GM18499 (cell line): Measurements from ENCODE around the gene TFCP2L1.

Experiments used
- ATAC-seq: cut with Tn5 transposase; IDR thresholded peaks from one replicate; pipeline ENCODE4 v1.9.1; 2021; ENCODE audit warnings: moderate number of reproducible peaks; ENCODE audit not compliant: insufficient read depth, unreplicated experiment

Gene TFCP2L1

DNA sequence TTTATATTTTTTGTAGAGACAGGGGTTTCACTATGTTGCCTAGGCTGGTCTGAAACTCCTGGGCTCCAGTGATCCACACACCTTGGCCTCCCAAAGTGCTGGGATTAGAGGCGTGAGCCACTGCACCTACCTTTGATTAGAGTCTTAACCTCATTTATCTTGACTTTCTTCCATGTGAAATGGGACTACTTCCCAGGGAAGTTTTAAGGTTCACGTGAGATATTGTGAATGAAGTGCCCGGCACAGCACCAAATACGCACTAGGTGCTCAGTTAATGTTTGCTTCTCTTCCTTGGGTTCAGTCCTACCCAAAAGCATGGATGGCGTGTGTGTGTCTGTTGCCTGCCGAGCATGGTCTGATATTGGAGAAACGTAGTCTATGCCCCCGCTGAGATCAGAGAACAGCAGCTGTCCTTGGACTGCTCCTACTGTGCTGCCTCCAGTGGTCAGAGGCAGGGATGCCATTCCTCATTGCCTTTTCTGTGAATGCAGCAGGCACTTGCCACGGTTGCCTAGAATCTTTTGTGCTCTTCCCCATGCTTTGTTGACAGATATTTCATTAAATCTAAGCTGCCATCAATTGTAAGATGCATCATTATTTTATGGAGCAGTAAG, 12.3 kb upstream of the TFCP2L1 start:
- no peak for ATAC-seq

DNA sequence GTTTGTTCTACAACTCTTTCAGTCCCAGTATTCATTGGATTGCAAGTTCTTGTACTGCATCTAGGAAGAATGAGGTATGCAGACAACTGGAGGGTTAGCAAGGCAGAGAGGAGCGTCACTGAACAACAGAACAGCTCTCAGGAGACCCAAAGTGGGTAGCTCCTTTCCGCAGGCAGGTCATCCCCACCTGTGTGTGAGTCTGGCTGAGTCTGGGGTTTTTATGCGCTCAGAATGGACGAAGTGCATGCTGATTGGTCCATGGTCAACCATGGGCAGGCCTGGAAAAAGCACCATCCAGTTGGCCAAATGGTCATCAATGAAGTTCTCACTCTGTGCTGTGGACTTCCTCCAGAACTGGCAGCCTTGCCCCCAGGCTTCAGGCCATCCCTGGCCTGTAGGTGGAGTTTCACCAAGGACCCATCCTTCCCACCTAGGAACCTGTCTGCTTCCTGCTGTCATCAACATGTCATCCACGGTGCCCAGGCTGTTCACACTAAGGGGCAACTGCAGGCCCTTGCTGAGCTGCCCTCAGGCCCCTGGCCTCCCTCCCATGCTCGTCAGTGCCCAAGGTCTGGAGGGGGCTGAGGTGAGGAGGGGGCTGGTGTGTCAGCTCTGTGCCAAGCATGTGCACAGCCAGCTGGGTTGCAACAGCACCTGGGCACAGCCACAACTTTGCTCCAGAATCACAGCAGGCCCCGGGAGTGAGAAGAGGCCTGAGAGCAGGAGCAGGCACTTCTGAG, 11.1 kb upstream of the TFCP2L1 start:
- no peak for ATAC-seq

GRCh38 chr2:121294881-121295840, 10.2 kb upstream of the TFCP2L1 start:
- no peak for ATAC-seq

- ATAC-seq: no peak
These were observed 8.7 kb upstream of the TFCP2L1 start for GRCh38 chr2:121293450-121294325.

DNA sequence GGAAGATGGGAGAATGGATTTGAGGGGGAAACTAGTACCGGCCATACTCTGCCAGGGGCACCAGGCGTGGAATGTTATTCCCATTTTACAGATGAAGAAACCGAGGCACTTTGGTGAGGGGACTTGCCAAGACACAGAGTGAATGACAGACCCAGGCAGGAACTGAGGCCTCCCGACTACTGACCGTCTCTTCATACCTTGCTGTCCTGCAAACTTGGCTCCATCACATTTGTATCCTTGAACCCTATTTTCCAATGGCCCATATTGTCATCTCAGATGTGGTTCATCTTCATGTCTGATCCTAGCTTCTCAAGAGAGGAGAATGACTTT, 6.2 kb upstream of the TFCP2L1 start:
- ATAC-seq: no peak

DNA sequence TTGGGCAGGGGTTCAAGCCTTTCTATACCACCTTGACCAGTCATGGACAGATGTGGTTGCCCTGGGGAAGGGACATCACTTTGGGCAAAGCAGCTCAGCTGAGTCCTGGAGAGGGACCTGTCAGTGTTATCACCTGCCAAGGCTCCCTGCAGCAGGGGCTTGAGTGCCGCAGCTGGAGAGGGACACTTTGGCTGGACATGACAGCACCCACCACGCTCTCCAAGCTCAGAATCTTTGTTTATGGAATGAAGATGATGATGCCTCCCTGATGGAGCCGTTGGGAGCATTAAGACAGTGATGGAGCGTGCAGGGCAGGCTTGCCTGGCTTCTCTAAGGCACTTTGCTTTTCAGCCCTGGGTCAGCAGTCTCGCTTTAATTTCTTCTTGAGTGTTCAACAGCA, 4.3 kb upstream of the TFCP2L1 start:
- no peak for ATAC-seq

- ATAC-seq: no peak
These were observed 3.6 kb upstream of the TFCP2L1 start for GRCh38 chr2:121288454-121289231.

GRCh38 chr2:121287956-121288355, 3.0 kb upstream of the TFCP2L1 start:
- no peak for ATAC-seq

GRCh38 chr2:121287146-121287798, 2.3 kb upstream of the TFCP2L1 start:
- ATAC-seq: no peak

DNA sequence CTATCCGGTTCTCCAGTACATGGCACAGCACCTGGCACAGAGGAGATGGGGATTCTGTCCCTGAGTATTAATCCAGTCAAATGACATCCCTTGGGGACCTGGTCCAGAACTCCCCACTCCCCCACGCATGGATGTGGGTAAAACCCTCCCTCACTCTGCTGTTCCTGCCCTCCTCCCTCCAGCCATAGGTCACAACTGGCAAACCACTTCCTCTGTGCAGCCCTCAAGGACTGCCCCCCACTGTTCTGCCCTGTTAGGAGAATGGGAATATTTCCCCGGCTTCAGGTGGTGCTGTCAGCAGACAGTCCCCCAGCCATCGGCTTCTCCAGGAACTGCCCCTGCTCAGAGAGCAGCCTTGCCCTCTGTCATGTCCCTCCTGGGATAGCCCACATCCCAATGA, 1.5 kb upstream of the TFCP2L1 start:
- ATAC-seq: no peak

- no peak for ATAC-seq
These were observed 924 bp upstream of the TFCP2L1 start for GRCh38 chr2:121285926-121286325.

GRCh38 chr2:121283670-121284462, 1.1 kb downstream of the TFCP2L1 start:
- ATAC-seq: no peak

GRCh38 chr2:121282800-121283385, 2.1 kb downstream of the TFCP2L1 start:
- ATAC-seq: no peak

DNA sequence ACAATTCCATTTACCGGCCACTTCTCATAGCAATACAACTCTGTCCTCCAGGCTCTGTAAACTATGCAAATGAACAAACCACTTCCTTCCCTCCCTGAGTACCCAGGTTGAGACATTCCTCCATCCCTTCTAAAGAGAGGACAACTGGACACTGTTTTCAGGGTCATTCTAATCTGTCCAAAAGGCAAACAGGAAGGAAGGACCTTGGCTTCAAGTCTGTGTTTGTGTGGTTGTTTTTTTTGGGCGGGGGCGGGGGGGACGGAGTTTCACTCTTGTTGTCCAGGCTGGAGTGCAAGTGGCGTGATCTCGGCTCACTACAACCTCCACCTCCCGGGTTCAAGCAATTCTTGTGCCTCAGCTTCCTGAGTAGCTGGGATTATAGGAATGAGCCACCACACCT, 3.3 kb downstream of the TFCP2L1 start:
- ATAC-seq: no peak

DNA sequence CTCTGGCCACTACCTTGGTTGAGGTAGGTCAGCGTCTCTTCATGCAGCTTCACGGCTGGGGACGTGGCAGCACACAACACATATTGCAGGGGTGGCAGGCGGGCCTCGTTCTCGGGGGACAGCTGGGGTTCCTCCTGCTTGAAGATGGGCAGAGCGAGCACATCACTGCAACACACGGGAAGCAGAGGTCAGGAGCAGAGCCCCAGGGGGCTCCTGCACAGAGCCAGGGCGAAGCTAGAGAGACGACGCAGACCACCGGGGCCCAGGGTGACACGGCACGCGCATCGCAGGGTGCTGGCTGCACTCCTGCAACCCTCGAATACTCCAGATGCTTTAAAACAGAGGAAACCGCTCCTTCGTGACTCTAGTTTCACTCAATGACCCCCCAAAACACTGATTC, 3.9 kb downstream of the TFCP2L1 start:
- no peak for ATAC-seq

- no peak for ATAC-seq
These were observed 5.4 kb downstream of the TFCP2L1 start for GRCh38 chr2:121279476-121280220.

DNA sequence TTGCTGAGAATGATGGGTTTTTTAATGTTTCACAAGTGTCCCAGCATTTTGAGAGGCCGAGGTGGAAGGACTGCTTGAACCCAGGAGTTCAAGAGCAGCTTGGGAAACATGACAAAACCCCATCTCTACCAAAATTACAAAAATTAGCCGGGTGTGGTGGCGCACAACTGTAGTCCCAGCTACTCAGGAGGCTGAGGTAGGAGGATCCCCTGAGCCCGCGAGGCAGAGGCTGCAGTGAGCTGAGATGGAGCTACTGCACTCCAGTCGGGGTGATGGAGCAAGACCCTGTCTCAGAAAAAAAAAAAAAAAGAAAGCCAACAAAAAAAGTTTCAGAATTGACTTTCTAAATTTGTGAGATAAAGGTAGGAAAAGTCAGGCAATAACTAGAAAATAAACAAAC, 8.7 kb downstream of the TFCP2L1 start:
- ATAC-seq: no peak
